ENCODE data around the gene CYP3A5. TPM values are rescaled to one million over a fixed set of nuclear protein-coding genes. Genes with fewer than 3 reads are reported as not detected.
A peak's percentile ranks its signal among the peaks of the same experiment; 100 is the strongest.

The CYP3A5 gene
- total and polyA plus RNA-seq, 9 of the 15 experiments (the other 6 are each of a cell fraction or from before 2014, with no cell fraction given) = 0.73 to 2.8 (median 1.5) TPM

DNA sequence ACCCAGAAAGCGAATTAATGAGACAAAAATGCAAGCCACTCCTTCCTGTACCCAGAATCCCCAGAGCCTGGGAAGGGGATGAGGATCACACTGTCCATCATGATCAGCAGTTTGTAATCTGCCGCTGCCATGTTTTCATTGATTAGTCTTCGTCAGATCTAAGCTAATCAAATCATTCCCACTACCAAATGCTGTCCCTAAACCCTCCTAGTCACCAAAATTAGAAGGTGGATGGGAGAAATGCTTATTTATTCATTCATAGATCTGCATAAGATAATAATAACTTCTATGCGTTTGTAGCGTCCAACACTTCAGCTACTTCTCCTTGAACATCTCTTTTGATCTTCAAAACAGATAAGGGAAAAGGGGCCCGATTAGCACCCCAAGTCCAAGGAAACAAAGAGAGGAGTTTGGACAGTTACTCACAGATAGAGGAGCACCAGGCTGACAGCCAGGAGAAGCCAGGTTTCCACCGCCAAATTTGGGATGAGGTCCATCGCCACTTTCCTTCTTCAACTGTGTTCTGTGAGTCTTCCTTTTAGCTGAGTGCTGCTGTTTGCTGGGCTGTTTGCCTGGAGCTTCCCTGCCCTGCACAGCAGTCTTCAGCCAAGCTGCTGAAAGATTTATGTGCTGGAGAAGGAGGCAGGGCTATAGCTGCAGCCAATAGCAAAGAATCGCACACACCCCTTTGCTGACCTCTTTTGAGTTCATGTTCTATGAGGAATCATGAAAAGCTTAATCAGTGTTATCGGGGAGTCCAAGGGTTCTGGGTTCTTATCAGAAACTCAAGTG lies at the start of gene CYP3A5 (continued):
- TF ChIP-seq CHD4 (IDR thresholded peaks at IDR 0.05; ENCODE audit: insufficient read depth, insufficient replicate concordance, low read depth, low read length, poor library complexity, severe bottlenecking) (no peak), FOXK2 (conservative IDR thresholded peaks at IDR 0.05 in 1 of 2, IDR thresholded peaks at IDR 0.05 in 1 of 2; ENCODE audit: low read depth in 2 of 2) (peak in 1 of 2 experiments; percentile 20; a peak in 1 of 4 replicates), MTA1 (IDR thresholded peaks at IDR 0.05; ENCODE audit: borderline replicate concordance) (no peak), DPF2 (IDR thresholded peaks at IDR 0.05) (peak; percentile 62), ETV6 (IDR thresholded peaks at IDR 0.05; ENCODE audit: borderline replicate concordance in 1 of 2, low read depth in 2 of 2, low read length in 1 of 2) (no peak), ETV6 (CRISPR knock-in tag; IDR thresholded peaks at IDR 0.05; ENCODE audit: borderline replicate concordance) (no peak), CREBBP (IDR thresholded peaks at IDR 0.05; ENCODE audit: low read depth, low read length) (no peak), C11orf30 (IDR thresholded peaks at IDR 0.05; ENCODE audit: low read depth) (peak; percentile 33), ZNF695 (CRISPR knock-in tag; IDR thresholded peaks at IDR 0.05) (no peak), ZNF133 (CRISPR knock-in tag; IDR thresholded peaks at IDR 0.05) (no peak), TRIM28 (IDR thresholded peaks at IDR 0.05) (no peak), MAZ (CRISPR knock-in tag; conservative IDR thresholded peaks at IDR 0.05 in 1 of 2, IDR thresholded peaks at IDR 0.05 in 1 of 2) (peak in 1 of 2 experiments; percentile 56; a peak in 1 of 4 replicates)
- TF ChIP-seq, protein P1, sequence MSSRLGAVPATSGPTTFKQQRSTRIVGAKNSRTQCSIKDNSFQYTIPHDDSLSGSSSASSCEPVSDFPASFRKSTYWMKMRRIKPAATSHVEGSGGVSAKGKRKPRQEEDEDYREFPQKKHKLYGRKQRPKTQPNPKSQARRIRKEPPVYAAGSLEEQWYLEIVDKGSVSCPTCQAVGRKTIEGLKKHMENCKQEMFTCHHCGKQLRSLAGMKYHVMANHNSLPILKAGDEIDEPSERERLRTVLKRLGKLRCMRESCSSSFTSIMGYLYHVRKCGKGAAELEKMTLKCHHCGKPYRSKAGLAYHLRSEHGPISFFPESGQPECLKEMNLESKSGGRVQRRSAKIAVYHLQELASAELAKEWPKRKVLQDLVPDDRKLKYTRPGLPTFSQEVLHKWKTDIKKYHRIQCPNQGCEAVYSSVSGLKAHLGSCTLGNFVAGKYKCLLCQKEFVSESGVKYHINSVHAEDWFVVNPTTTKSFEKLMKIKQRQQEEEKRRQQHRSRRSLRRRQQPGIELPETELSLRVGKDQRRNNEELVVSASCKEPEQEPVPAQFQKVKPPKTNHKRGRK (tag; IDR thresholded peaks at IDR 0.05) = no peak
- TF ChIP-seq, protein P2, sequence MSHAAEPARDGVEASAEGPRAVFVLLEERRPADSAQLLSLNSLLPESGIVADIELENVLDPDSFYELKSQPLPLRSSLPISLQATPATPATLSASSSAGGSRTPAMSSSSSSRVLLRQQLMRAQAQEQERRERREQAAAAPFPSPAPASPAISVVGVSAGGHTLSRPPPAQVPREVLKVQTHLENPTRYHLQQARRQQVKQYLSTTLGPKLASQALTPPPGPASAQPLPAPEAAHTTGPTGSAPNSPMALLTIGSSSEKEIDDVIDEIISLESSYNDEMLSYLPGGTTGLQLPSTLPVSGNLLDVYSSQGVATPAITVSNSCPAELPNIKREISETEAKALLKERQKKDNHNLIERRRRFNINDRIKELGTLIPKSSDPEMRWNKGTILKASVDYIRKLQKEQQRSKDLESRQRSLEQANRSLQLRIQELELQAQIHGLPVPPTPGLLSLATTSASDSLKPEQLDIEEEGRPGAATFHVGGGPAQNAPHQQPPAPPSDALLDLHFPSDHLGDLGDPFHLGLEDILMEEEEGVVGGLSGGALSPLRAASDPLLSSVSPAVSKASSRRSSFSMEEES (CRISPR knock-in tag; IDR thresholded peaks at IDR 0.05) = no peak
- TF ChIP-seq, protein P3, sequence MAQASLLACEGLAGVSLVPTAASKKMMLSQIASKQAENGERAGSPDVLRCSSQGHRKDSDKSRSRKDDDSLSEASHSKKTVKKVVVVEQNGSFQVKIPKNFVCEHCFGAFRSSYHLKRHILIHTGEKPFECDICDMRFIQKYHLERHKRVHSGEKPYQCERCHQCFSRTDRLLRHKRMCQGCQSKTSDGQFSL (CRISPR knock-in tag; IDR thresholded peaks at IDR 0.05) = no peak
- TF ChIP-seq, protein P3 (tag; IDR thresholded peaks at IDR 0.05) = no peak
- TF ChIP-seq, protein P4, sequence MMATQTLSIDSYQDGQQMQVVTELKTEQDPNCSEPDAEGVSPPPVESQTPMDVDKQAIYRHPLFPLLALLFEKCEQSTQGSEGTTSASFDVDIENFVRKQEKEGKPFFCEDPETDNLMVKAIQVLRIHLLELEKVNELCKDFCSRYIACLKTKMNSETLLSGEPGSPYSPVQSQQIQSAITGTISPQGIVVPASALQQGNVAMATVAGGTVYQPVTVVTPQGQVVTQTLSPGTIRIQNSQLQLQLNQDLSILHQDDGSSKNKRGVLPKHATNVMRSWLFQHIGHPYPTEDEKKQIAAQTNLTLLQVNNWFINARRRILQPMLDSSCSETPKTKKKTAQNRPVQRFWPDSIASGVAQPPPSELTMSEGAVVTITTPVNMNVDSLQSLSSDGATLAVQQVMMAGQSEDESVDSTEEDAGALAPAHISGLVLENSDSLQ (IDR thresholded peaks at IDR 0.05) = peak; percentile 97
- TF ChIP-seq, protein P5, sequence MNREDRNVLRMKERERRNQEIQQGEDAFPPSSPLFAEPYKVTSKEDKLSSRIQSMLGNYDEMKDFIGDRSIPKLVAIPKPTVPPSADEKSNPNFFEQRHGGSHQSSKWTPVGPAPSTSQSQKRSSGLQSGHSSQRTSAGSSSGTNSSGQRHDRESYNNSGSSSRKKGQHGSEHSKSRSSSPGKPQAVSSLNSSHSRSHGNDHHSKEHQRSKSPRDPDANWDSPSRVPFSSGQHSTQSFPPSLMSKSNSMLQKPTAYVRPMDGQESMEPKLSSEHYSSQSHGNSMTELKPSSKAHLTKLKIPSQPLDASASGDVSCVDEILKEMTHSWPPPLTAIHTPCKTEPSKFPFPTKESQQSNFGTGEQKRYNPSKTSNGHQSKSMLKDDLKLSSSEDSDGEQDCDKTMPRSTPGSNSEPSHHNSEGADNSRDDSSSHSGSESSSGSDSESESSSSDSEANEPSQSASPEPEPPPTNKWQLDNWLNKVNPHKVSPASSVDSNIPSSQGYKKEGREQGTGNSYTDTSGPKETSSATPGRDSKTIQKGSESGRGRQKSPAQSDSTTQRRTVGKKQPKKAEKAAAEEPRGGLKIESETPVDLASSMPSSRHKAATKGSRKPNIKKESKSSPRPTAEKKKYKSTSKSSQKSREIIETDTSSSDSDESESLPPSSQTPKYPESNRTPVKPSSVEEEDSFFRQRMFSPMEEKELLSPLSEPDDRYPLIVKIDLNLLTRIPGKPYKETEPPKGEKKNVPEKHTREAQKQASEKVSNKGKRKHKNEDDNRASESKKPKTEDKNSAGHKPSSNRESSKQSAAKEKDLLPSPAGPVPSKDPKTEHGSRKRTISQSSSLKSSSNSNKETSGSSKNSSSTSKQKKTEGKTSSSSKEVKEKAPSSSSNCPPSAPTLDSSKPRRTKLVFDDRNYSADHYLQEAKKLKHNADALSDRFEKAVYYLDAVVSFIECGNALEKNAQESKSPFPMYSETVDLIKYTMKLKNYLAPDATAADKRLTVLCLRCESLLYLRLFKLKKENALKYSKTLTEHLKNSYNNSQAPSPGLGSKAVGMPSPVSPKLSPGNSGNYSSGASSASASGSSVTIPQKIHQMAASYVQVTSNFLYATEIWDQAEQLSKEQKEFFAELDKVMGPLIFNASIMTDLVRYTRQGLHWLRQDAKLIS (CRISPR knock-in tag; IDR thresholded peaks at IDR 0.05) = 0 out of 2 replicates have a peak, but pooled peaks have one; percentile 26

Data from K562 (cell line).